Astrocyte of the spinal cord (primary cell): Measurements from ENCODE around the gene FOXN3.

ENCODE experiments used
- DNase-seq: peaks from one replicate; pipeline ENCODE4 v3.0.0; 2011; ENCODE audit warnings: low read depth, low spot score
- H3K4me3 ChIP-seq: 2 replicates; pipeline ENCODE4 v1.5.1; 2011; ENCODE audit warnings: low read depth, mild to moderate bottlenecking, low read length, moderate library complexity
- CTCF ChIP-seq: IDR thresholded peaks from 2 replicates; pipeline ENCODE4 v1.5.1; 2012; ENCODE audit warnings: low read depth, mild to moderate bottlenecking, low read length, inconsistent platforms
- in situ Hi-C: cut with HindIII; loops from 2 replicates; pipeline ENCODE4 v1.10.0; 2017; ENCODE audit warnings: low sequenced_read_pairs

FOXN3 gene

GRCh38 chr14:89259951-89260609 is 157.0 kb downstream of the FOXN3 start:
- in situ Hi-C loops: no loop called here
- no peak for TF ChIP-seq CTCF
- DNase-seq: no peak

GRCh38 chr14:89258728-89259273 is 158.2 kb downstream of the FOXN3 start:
- in situ Hi-C loops: no loop called here
- no peak overlapping the region for H3K4me3 ChIP-seq
- TF ChIP-seq CTCF: no peak
- no peak for DNase-seq

More at GRCh38 chr14:89259951-89260609, 157.0 kb downstream of the FOXN3 start:
- no peak overlapping the region for H3K4me3 ChIP-seq

- in situ Hi-C loops: no loop called here
- TF ChIP-seq CTCF: no peak
- DNase-seq: no peak
- no peak overlapping the region for H3K4me3 ChIP-seq
These were observed 160.1 kb downstream of the FOXN3 start for GRCh38 chr14:89256951-89257350.

GRCh38 chr14:89256283-89256682 is 160.8 kb downstream of the FOXN3 start:
- in situ Hi-C loops: no loop called here
- DNase-seq: no peak

GRCh38 chr14:89255852-89256251 is 161.2 kb downstream of the FOXN3 start:
- H3K4me3 ChIP-seq: no peak overlapping the region
- DNase-seq: no peak
- TF ChIP-seq CTCF: no peak
- in situ Hi-C loops: no loop called here

More at GRCh38 chr14:89256283-89256682, 160.8 kb downstream of the FOXN3 start:
- TF ChIP-seq CTCF: no peak
- H3K4me3 ChIP-seq: no peak overlapping the region

- no peak overlapping the region for H3K4me3 ChIP-seq
- no peak for DNase-seq
- no peak for TF ChIP-seq CTCF
- in situ Hi-C loops: no loop called here
These were observed 162.0 kb downstream of the FOXN3 start for GRCh38 chr14:89255012-89255411.
